ENCODE data around the gene CDYL. TPM values are rescaled to one million over a fixed set of nuclear protein-coding genes. Genes with fewer than 3 reads are reported as not detected.

Gene CDYL
- total RNA-seq, 1 experiment from 2014 or later = 13.0 TPM

DNA sequence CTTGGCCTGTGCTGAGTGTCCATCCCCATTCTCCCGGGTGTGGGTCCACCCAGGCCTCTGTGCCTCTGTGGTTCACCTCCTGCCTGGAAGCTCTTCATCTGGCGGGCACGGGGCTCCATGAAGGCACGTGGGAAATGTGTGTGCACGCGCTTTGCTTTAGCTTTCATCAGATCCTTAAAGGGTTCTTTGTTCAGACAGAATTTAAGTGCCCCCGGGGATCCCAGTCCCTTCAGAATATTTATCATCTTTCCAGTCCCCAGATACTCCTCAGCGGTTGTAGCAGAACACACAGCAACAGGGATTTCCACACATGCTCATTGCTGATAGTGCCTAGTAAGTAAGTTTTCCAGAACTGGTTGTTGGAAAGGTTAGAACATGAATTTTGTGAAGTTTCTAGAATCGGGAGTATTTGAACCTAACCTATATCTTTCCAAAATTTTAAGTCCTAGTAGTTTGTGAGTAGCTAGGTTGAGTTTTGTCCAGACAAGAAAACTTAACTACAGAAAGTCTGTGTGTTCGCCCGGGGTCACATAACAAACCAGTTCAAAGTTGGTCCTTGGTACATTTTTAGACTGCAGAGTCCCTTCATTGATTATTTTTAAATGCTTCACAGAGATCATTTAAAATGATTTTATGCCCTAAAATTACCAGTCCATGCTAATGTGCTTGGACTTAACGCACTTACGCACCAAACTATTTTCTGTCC, 159.9 kb downstream of the CDYL start:
- no peak for DNase-seq (ENCODE audit: low read depth)

DNA sequence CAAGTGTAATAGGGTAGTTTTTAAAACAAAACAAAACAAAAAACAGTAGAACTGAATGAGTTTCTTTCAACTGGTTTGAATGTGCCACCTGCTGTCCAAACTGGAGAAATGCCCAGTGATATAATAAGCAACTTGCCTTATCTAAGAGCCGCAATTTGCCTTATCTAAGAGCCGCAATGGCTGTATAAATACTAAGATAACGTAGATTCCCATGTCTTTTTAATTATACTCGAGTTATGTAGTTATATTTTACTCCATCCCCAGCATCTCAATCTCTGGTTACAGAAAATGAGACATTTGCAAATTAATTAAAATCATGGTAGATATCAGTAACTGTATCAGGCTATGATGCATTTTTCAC, 160.5 kb downstream of the CDYL start:
- peak; percentile 48 for DNase-seq (ENCODE audit: low read depth)

GRCh38 chr6:4937414-4937813, 161.2 kb downstream of the CDYL start:
- DNase-seq (ENCODE audit: low read depth) = no peak

DNA sequence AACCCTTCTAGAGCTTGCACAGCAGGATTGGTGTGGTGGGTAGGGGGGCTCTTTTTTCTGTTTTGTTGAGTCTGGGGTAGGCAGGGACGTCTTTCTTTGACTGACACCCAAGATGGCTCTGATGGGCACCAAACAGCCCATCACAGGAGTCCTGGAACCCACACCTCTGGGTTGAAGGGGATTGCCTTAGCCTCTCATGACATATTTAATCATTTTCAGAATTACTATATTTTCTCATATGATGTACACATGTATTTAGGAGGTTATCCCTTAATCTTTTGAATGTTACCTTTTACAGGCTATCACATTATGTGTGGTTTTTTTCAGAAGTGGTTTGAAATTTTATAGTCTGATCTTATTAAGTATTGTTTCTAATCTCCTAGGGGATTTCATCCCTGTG, 163.0 kb downstream of the CDYL start:
- DNase-seq (ENCODE audit: low read depth) = no peak

- no peak for DNase-seq (ENCODE audit: low read depth)
Observed at GRCh38 chr6:4940416-4940815, 164.2 kb downstream of the CDYL start.

DNA sequence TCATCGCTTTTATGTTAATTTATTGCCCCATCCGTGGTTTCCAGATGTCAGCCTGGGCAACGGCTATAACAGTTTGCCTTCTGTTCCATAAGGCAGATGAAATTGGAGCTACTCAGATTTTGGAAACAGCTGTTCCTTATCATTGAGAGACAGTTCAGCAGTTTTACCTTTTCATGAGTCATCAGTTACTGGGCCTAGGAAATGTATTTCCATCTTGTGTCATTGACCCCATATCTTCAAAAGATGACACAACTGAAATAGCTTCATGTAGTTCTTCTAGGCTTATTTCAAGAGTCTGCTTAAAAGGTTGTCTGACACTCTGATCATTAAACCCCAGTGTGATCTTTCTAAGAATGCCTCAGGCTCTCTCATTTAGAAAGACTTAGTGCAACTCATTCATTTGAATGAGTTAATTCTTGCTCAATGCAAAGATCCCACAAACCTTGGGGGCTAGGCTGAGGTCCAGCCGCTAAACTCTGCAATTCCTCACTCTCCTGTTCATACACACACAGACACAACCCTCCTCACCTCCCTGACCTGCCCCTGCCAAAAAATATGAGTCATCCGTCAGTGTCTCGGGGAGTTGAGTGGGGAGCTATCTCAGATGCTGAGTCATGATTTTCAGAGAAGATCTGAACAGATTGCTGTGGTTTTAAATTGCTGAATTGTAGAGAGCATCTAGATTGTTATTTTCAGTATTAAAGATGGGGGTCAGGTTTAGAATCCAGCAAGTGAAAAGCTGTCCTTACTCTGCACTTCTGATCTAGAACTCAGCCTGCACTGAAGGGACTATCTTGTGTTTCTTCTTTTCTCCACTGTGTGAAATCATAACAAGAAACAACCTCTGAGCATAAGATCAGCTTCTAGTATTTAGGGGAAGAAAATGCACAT, 165.8 kb downstream of the CDYL start:
- peak; percentile 92 for DNase-seq (ENCODE audit: low read depth)

GRCh38 chr6:4942673-4943009, 166.4 kb downstream of the CDYL start:
- DNase-seq (ENCODE audit: low read depth) = peak; percentile 5

DNA sequence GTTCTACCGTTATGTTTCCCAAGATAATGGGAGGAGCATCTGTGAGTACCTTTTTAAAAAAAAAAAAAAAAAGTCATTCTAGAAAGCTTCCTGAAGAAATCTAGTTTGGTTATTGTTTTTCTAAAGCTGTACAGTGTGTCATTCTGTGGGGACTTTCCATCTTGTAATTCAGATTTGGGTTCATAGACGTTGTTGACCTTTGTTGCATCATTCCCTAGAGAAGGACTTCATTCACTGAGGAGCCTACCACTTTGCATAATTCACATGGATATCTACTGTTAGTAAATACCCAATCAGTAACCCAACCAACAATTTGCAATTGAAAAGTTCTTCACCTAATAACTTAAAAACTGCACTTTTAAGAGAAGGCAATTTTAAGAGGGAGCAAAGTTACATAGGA, 167.5 kb downstream of the CDYL start:
- DNase-seq (ENCODE audit: low read depth) = no peak

GRCh38 chr6:4944325-4944724, 168.1 kb downstream of the CDYL start:
- no peak for DNase-seq (ENCODE audit: low read depth)

DNA sequence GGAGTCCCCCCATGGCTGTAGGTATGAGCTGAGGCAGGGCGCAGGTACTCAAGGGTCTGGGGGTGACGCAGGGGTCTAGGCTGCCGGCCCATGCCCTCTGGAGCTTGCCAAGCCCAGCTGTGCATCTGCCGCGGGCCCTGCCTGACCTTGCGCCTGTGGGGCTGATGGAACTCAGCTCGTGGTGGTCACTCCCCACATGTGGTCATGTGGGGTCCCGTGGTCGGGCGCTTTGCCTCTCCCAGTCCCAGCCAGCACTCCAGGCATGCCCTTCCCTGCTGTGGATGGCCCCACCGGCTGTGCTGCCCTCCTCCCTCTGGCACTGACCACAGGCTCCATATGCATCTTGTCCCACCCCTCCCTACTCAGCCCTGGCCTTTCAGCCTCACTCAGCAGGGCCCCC, 170.3 kb downstream of the CDYL start:
- no peak for DNase-seq (ENCODE audit: low read depth)

DNA sequence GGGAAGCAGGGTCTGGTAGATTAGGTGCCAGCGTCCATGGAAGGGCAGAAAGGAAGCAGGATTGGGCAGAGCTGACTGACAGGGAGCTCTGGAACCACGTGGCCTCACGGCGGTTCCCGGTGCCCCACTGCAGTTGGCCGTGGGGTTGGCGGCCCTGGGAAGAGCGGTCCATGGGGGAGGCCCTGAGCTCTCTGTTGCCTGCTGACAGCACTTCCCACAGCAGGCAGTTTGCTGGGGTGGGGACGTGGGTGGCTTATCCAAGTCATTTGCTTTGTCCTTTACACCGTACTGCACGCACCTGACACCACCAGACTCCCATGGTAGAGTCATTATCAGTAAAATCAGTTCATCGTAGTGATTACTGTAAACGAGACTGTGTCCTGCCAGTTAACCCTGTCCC, 171.5 kb downstream of the CDYL start:
- DNase-seq (ENCODE audit: low read depth) = no peak

DNA sequence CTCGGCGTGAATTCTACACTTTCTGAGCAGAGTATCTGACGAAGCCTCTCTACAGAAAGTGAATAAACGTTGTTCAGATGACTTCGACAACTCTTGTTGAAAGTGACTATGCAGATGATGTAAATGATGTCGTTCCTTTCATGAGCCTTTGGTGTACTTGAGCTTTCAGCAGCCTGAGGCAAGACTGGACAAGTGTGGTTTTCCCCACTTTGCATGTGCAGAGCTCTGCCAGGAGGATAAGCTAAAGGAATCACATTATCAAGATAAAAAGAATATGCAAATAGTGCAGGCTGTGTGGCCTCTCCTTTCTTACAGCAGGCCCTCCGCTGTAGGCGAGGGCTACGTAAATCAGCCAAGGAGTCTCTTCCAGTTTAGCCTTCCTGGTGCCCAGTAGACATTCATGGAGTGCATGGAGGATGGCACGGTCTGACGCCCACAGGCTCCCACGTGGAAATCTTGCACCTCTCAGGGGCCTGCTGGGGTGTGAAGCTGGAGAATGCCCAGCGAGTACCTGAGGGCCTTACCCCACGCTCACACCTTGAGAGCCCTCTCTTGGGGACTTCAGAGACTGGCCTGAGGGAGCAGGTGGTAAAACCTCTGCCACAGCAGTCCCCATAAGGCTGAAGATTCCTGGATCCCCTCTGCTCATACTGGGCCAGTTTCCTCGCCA, 172.7 kb downstream of the CDYL start:
- DNase-seq (ENCODE audit: low read depth) = no peak

- DNase-seq (ENCODE audit: low read depth) = no peak
Observed at GRCh38 chr6:4950076-4950475, 173.9 kb downstream of the CDYL start.

DNA sequence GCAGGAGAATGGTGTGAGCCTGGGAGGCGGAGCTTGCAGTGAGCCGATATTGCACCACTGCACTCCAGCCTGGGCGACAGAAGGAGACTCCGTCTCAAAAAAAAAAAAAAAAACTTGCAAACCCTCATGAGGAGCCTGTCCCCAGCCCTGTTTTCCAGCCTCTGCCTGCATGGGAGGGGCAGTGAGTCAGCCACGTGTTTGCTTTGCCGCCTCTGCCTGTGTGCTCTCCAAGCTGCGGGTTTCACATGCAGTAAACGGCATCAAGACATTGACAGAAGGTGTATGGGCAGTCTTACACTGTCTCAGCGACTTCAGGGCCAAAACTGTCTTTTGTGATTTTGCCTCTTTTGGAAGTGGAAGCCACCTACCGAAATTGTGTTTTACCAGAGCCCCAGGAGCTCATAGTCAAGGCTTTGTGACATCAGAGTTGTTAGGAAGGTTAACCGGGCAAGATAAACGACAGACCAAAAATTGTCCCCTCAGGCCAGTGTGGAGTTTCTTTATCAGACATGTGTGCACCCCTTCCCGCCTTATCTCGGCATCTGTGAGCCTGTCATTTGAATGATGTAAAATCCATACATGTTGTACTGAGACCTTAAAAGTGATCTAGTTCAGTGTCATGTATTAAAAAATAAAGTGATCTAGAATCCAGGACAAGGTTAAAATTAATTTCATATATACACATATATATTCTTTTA, 174.8 kb downstream of the CDYL start:
- no peak for DNase-seq (ENCODE audit: low read depth)

DNA sequence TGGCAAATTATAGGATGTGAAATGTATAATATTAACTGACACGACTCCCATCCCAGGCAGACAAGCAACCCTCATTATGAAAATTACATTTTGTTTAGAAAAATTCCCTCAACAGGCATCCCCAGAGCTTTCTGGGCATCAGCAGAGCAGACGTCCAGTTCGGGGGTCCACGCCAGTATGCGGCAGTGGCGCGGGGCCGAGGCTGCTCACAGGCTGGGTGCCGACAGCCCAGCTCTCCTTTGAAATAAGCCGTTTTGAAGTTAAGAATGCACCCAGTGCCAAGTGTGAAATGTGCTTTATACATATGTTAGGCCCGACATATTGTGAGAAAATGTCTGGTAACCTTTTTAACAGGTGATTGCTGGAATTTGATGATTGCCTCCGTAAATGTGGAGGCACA, 177.2 kb downstream of the CDYL start:
- no peak for DNase-seq (ENCODE audit: low read depth)

DNA sequence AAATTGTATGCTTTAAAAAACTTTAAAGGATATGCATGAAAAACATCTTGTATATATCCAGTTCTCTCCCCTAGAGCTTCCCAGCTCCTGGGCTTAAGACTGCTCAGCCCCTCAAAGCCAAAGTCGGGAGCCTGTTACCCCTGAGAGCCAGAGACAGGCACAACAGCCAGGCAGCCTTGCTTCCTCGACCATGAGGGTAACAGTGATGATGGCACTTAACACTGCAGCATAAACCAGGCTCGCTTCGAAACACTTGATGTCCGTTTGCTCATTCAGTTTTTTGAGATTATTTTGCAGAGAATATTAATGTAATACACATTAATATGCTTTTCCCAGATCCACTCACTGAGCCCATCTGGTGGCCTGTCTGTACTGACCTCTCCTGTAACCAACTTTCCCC, 180.4 kb downstream of the CDYL start:
- DNase-seq (ENCODE audit: low read depth) = no peak

- peak; percentile 14 for DNase-seq (ENCODE audit: low read depth)
Observed at GRCh38 chr6:4957521-4958231, 181.5 kb downstream of the CDYL start.

DNA sequence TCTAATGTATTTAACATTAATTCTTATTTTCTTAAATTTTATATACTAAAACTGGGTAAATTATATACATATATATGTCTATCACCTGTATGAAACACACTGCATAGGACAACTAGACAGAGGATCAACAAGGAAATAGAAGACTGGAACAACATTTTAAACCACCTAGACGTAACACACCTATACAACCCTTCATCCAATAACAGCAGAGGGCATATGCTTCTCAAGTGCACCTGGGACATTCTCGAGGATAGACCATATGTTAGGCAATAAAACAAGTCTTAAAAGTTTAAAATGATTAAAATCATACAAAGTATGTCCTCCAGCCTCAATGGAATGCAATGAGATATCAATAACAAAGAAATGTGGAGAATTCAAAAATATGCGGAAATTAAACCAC, 182.4 kb downstream of the CDYL start:
- no peak for DNase-seq (ENCODE audit: low read depth)

DNA sequence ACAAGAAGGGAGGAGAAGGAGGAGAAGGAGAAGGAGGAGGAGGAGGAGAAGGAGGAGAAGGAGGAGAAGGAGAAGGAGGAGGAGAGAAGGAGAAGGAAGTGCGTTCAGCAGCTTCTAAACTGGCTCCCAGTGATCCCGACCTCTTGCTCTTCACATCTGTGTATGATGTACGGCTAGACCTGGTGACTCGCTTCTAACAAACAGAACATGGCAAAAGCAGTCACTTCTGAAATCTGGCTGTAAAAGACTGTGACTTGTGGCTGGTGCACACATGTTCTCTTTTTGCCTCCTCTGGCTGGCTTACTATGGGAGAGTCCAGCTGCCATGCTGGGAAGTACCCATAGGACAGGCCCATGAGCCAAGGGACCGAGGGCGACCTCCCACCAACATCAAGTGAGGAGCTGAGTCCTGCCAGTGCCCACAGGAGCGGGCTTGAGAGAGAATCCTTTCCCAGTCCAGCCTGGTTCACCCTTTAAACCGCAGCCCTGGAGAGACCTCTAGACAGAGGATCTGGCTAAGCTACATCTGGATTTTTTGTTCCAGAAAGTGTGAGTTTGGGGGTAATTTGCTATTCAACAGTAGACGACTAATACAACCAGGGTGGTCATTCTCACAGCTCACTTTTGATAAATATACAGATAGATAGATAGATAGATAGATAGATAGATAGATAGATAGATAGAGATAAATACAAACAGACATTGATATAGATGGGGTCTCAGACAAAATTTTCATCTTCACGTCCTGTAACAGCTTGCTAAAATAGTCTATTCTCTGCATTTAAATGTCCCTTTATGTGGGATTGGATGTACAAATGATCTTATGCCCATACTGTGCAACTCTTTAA, 185.3 kb downstream of the CDYL start:
- peak; percentile 3 for DNase-seq (ENCODE audit: low read depth)

GRCh38 chr6:4962905-4963304, 186.7 kb downstream of the CDYL start:
- DNase-seq (ENCODE audit: low read depth) = no peak
